ENCODE results near the gene BAG3.

Gene BAG3

GRCh38 chr10:119686465-119687191 is 35.4 kb downstream of the BAG3 start:
- DNase-seq: peak; percentile 88
- H3K27ac Mint-ChIP-seq: peak overlapping the region; percentile 91
- no peaks in the 10 kb centered on the region for H3K27me3 Mint-ChIP-seq
- H3K36me3 Mint-ChIP-seq (ENCODE audit: low read depth): no peaks in the 10 kb centered on the region
- peaks cover 30% of the 10 kb centered on the region for H3K4me1 Mint-ChIP-seq (ENCODE audit: low read depth)
- no peaks in the 10 kb centered on the region for H3K9me3 Mint-ChIP-seq
- peak overlapping the region; percentile 32 for H3K4me3 Mint-ChIP-seq

DNA sequence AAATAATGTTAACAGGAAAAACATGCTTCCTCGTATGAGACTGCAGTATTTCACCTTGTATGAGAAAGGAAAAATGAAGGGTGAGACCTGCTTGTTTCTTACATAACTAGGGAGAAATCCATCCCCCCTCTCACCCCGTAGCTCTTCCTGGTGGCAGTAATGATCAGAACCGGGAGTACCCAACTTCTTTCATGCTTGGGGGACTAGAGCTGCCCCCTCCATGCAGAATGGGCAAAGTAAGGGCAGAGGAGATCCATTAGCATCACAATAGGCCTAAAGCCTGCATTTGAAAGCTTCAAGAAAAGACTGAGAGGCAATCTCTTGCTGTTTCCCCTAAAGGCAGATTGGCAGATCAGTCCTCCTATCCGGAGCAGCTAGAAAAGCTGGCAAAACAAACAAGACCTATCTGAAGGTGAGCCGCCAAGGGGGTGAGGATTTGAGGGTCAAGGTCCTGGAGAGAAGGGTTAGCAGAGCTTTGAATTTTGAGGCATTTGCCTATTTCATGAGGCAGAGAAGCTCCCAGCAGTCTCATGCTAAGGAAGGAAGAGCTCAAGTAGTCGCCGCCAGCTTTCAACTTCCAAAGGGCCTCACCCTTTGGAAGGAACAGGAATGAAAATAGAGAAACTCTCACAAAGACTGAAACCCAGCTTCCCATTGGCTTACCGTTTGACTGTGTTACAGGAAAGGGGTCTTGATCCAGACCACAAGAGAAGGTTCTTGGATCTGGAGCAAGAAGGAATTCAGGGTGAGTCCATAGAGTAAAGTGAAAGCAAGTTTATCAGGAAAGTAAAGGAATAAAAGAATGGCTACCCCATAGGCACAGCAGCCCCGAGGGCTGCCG is 36.2 kb downstream of the BAG3 start:
- Mint-ChIP-seq H3K27ac (peak overlapping the region; percentile 91), H3K4me1 (ENCODE audit: low read depth) (peaks cover 23% of the 10 kb centered on the region), H3K36me3 (ENCODE audit: low read depth) (no peaks in the 10 kb centered on the region), H3K9me3 (no peaks in the 10 kb centered on the region), H3K4me3 (no peak overlapping the region), H3K27me3 (no peaks in the 10 kb centered on the region)
- DNase-seq: no peak

DNA sequence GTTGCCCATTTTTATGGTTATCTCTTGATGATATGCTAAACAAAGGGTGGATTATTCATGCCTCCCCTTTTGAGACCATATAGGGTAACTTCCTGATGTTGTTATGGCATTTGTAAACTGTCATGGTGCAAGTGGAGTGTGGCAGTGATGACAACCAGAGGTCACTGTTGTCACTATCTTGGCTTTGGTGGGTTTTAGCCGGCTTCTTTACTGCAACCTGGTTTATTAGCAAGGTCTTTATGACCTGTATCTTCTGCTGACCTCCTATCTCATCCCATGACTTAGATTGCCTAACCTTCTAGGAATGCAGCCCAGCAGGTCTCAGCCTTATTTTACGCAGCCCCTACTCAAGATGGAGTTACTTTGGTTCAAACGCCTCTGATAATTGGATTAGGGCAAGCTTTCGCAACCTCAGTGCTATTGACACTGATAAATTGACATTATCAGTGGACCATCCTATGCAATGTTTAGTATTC is 36.9 kb downstream of the BAG3 start:
- Mint-ChIP-seq H3K9me3 (no peaks in the 10 kb centered on the region), H3K36me3 (ENCODE audit: low read depth) (no peaks in the 10 kb centered on the region), H3K4me1 (ENCODE audit: low read depth) (peaks cover 21% of the 10 kb centered on the region), H3K4me3 (no peak overlapping the region), H3K27me3 (no peaks in the 10 kb centered on the region), H3K27ac (no peak overlapping the region)
- DNase-seq: no peak

- Mint-ChIP-seq H3K27ac (no peak overlapping the region), H3K36me3 (ENCODE audit: low read depth) (no peaks in the 10 kb centered on the region), H3K9me3 (no peaks in the 10 kb centered on the region), H3K27me3 (no peaks in the 10 kb centered on the region), H3K4me3 (no peak overlapping the region), H3K4me1 (ENCODE audit: low read depth) (peaks cover 21% of the 10 kb centered on the region)
- no peak for DNase-seq
Observed at GRCh38 chr10:119689016-119689580, 37.9 kb downstream of the BAG3 start.

GRCh38 chr10:119691726-119692125 is 40.5 kb downstream of the BAG3 start:
- no peaks in the 10 kb centered on the region for H3K9me3 Mint-ChIP-seq
- H3K4me3 Mint-ChIP-seq: no peak overlapping the region
- peaks cover 16% of the 10 kb centered on the region for H3K4me1 Mint-ChIP-seq (ENCODE audit: low read depth)
- no peaks in the 10 kb centered on the region for H3K36me3 Mint-ChIP-seq (ENCODE audit: low read depth)
- no peak for DNase-seq
- H3K27me3 Mint-ChIP-seq: no peaks in the 10 kb centered on the region
- H3K27ac Mint-ChIP-seq: no peak overlapping the region

DNA sequence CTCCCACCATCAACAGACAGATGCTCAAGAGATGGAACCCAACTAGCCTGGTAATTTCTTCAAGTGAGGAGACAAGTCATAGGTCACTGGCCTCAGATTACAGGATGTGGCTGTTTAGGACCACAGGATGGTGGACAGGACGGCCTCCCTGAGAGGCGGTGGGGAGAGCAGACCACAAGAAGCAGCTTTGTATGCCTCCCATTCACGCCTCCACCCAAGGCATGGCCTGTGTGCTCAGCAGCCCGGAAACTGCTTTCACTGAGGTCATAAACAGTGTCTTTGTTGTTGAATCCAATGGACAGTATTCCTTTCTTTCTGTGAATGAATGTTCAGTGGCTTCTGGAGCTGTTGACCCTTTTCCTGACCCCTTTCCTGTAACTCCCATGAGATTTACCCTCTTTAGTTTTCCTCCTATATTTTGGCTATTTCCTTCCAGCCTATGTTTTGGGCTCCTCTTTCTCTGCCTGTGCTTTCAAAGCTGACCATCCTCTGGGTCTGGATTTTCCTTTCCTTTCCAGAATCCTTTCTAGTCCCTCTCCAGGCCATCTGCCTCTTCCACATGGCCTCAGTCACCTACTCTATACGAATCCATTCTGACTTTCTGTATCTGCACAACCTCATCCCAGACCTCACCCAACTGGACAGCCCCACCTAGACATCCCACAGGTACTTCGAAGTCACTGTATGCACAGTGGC is 42.2 kb downstream of the BAG3 start:
- Mint-ChIP-seq H3K27ac (peak overlapping the region; percentile 23), H3K36me3 (ENCODE audit: low read depth) (no peaks in the 10 kb centered on the region), H3K4me1 (ENCODE audit: low read depth) (no peaks in the 10 kb centered on the region)

DNA sequence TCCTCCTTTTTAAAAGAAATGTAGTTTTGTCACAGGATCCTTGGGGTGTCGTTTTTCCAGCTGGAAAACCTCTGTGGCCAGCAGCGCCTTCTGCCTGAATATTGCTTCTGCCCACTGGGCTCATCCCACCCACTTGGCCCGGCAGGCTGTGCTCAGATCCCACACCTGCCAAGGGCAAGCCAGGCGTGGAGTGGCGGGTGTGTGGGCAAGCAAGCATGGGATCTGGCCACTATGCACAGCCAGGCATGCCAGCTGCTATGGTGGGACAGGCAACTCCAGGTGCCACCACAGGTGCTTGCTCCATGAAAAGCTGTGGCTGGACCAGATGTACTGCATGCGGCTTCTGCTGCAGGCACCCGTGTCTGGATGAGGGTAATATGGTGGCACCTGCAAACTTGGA is 43.4 kb downstream of the BAG3 start:
- Mint-ChIP-seq H3K36me3 (ENCODE audit: low read depth) (no peaks in the 10 kb centered on the region), H3K27ac (no peak overlapping the region), H3K9me3 (no peaks in the 10 kb centered on the region), H3K4me3 (no peak overlapping the region), H3K27me3 (no peaks in the 10 kb centered on the region), H3K4me1 (ENCODE audit: low read depth) (no peaks in the 10 kb centered on the region)
- no peak for DNase-seq

More for the DNA sequence above, 42.2 kb downstream of the BAG3 start:
- H3K27me3 Mint-ChIP-seq: no peaks in the 10 kb centered on the region
- H3K9me3 Mint-ChIP-seq: no peaks in the 10 kb centered on the region
- H3K4me3 Mint-ChIP-seq: no peak overlapping the region
- no peak for DNase-seq

DNA sequence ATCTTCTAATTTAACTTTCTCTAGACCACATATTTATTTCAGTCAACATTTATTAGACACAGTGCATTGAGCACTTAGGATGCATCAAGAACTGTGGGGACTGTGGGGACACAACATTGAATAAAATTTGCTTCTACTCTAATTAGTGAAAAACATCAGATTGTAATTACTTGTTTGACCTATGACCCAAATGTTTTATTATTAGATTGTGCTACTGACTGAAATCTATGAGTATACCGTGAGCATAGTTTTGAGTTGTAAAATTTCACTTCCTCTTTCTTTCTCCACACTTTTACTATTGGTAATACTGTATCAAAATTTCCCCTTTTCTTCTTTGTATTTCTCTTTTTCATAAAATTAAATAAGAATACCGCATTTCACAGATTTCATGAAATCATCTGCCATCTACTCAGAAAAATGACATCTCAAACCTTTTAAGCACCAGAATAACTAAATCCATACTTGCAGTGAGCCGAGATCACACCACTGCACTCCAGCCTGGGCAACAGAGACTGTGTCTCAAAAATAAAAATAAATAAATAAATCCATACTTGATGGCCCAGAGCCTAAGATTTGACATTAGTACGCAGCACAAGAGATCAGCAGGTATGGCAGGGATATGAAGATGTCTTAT is 49.3 kb downstream of the BAG3 start:
- H3K36me3 Mint-ChIP-seq (ENCODE audit: low read depth): peaks cover 17% of the 10 kb centered on the region
- peaks cover 10% of the 10 kb centered on the region for H3K9me3 Mint-ChIP-seq
- H3K4me1 Mint-ChIP-seq (ENCODE audit: low read depth): peaks cover 44% of the 10 kb centered on the region
- peak overlapping the region; percentile 23 for H3K4me3 Mint-ChIP-seq
- DNase-seq: no peak
- H3K27me3 Mint-ChIP-seq: no peaks in the 10 kb centered on the region
- H3K27ac Mint-ChIP-seq: peak overlapping the region; percentile 74

GRCh38 chr10:119701861-119702260 is 50.7 kb downstream of the BAG3 start:
- Mint-ChIP-seq H3K27ac (peak overlapping the region; percentile 89), H3K36me3 (ENCODE audit: low read depth) (peaks cover 30% of the 10 kb centered on the region), H3K4me1 (ENCODE audit: low read depth) (peaks cover 57% of the 10 kb centered on the region), H3K4me3 (no peak overlapping the region), H3K27me3 (no peaks in the 10 kb centered on the region), H3K9me3 (peaks cover 20% of the 10 kb centered on the region)
- DNase-seq: no peak

DNA sequence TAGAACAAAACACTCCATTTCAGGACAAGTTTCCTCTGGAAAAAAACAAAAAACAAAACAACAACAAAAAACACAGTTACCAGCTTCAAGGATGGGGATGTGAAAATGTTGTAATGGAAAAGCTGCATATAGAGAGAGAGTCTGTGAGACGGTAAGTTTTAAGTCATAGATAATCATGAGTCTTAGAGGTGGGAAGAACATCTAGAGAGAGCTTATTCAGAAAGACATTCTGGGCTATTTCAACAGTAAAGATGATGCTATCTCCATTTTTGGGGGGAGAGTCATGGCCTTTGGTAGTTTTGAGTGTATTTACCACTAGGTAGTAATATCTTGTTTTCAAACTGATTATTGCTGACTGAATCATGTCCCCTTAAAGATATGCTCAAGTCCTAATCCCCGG is 51.4 kb downstream of the BAG3 start:
- H3K4me1 Mint-ChIP-seq (ENCODE audit: low read depth): peaks cover 64% of the 10 kb centered on the region
- H3K36me3 Mint-ChIP-seq (ENCODE audit: low read depth): peaks cover 37% of the 10 kb centered on the region
- H3K4me3 Mint-ChIP-seq: no peak overlapping the region
- H3K9me3 Mint-ChIP-seq: peaks cover 25% of the 10 kb centered on the region
- H3K27ac Mint-ChIP-seq: peak overlapping the region; percentile 89
- DNase-seq: no peak
- no peaks in the 10 kb centered on the region for H3K27me3 Mint-ChIP-seq

- Mint-ChIP-seq H3K36me3 (ENCODE audit: low read depth) (peaks cover 47% of the 10 kb centered on the region), H3K9me3 (peaks cover 31% of the 10 kb centered on the region), H3K27me3 (no peaks in the 10 kb centered on the region), H3K27ac (peak overlapping the region; percentile 98), H3K4me3 (peak overlapping the region; percentile 59), H3K4me1 (ENCODE audit: low read depth) (peaks cover 75% of the 10 kb centered on the region)
- DNase-seq: no peak
Observed at GRCh38 chr10:119703903-119704508, 52.8 kb downstream of the BAG3 start.

- DNase-seq: peak; percentile 76
- Mint-ChIP-seq H3K4me1 (ENCODE audit: low read depth) (peaks cover 81% of the 10 kb centered on the region), H3K9me3 (peaks cover 42% of the 10 kb centered on the region), H3K4me3 (peak overlapping the region; percentile 59), H3K27ac (peak overlapping the region; percentile 98), H3K36me3 (ENCODE audit: low read depth) (peaks cover 57% of the 10 kb centered on the region), H3K27me3 (no peaks in the 10 kb centered on the region)
Observed at GRCh38 chr10:119705434-119705831, 54.3 kb downstream of the BAG3 start.

- H3K27ac Mint-ChIP-seq: peak overlapping the region; percentile 98
- peaks cover 81% of the 10 kb centered on the region for H3K4me1 Mint-ChIP-seq (ENCODE audit: low read depth)
- peak; percentile 53 for DNase-seq
- H3K4me3 Mint-ChIP-seq: no peak overlapping the region
- peaks cover 47% of the 10 kb centered on the region for H3K9me3 Mint-ChIP-seq
- no peaks in the 10 kb centered on the region for H3K27me3 Mint-ChIP-seq
- peaks cover 65% of the 10 kb centered on the region for H3K36me3 Mint-ChIP-seq (ENCODE audit: low read depth)
Observed at GRCh38 chr10:119706521-119707278, 55.5 kb downstream of the BAG3 start.
